Measurements from ENCODE around the gene CKAP2L. TPM values are rescaled to one million over a fixed set of nuclear protein-coding genes. Genes with fewer than 3 reads are reported as not detected.

Gene CKAP2L
- total RNA-seq, 1 donor from 2014 or later = 6.3 TPM

- Mint-ChIP-seq H3K4me3 (ENCODE audit: unreplicated experiment) (no peak overlapping the region), H3K36me3 (ENCODE audit: unreplicated experiment) (no peaks in the 10 kb centered on the region), H3K9me3 (ENCODE audit: unreplicated experiment) (peaks cover under 1% of the 10 kb centered on the region), H3K27ac (ENCODE audit: unreplicated experiment) (no peak overlapping the region), H3K4me1 (ENCODE audit: unreplicated experiment) (peaks cover 4% of the 10 kb centered on the region), H3K27me3 (ENCODE audit: unreplicated experiment) (no peaks in the 10 kb centered on the region)
- TF ChIP-seq CTCF (IDR thresholded peaks at IDR 0.05) = no peak
- DNase-seq (ENCODE audit: extremely low spot score, unreplicated experiment) = no peak
Measured at GRCh38 chr2:112794131-112794733, 29.8 kb upstream of the CKAP2L start.

- Mint-ChIP-seq H3K4me3 (ENCODE audit: unreplicated experiment) (no peak overlapping the region), H3K36me3 (ENCODE audit: unreplicated experiment) (no peaks in the 10 kb centered on the region), H3K9me3 (ENCODE audit: unreplicated experiment) (no peaks in the 10 kb centered on the region), H3K27me3 (ENCODE audit: unreplicated experiment) (no peaks in the 10 kb centered on the region), H3K4me1 (ENCODE audit: unreplicated experiment) (peaks cover 4% of the 10 kb centered on the region), H3K27ac (ENCODE audit: unreplicated experiment) (no peak overlapping the region)
- TF ChIP-seq CTCF (IDR thresholded peaks at IDR 0.05) = no peak
- DNase-seq (ENCODE audit: extremely low spot score, unreplicated experiment) = no peak
Measured at GRCh38 chr2:112793449-112793978, 29.1 kb upstream of the CKAP2L start.

- H3K36me3 Mint-ChIP-seq (ENCODE audit: unreplicated experiment) = no peaks in the 10 kb centered on the region
- DNase-seq (ENCODE audit: extremely low spot score, unreplicated experiment) = no peak
- no peak for TF ChIP-seq CTCF (IDR thresholded peaks at IDR 0.05)
- H3K4me1 Mint-ChIP-seq (ENCODE audit: unreplicated experiment) = peaks cover 4% of the 10 kb centered on the region
- H3K27ac Mint-ChIP-seq (ENCODE audit: unreplicated experiment) = no peak overlapping the region
- no peak overlapping the region for H3K4me3 Mint-ChIP-seq (ENCODE audit: unreplicated experiment)
- no peaks in the 10 kb centered on the region for H3K27me3 Mint-ChIP-seq (ENCODE audit: unreplicated experiment)
- H3K9me3 Mint-ChIP-seq (ENCODE audit: unreplicated experiment) = no peaks in the 10 kb centered on the region
Measured at GRCh38 chr2:112792419-112792818, 28.0 kb upstream of the CKAP2L start.

- no peak for TF ChIP-seq CTCF (IDR thresholded peaks at IDR 0.05)
- Mint-ChIP-seq H3K4me1 (ENCODE audit: unreplicated experiment) (peaks cover 4% of the 10 kb centered on the region), H3K27me3 (ENCODE audit: unreplicated experiment) (no peaks in the 10 kb centered on the region), H3K4me3 (ENCODE audit: unreplicated experiment) (no peak overlapping the region), H3K27ac (ENCODE audit: unreplicated experiment) (no peak overlapping the region), H3K9me3 (ENCODE audit: unreplicated experiment) (no peaks in the 10 kb centered on the region), H3K36me3 (ENCODE audit: unreplicated experiment) (no peaks in the 10 kb centered on the region)
- DNase-seq (ENCODE audit: extremely low spot score, unreplicated experiment) = no peak
Measured at GRCh38 chr2:112791693-112792230, 27.4 kb upstream of the CKAP2L start.

- no peak for TF ChIP-seq CTCF (IDR thresholded peaks at IDR 0.05)
- Mint-ChIP-seq H3K27me3 (ENCODE audit: unreplicated experiment) (no peaks in the 10 kb centered on the region), H3K4me3 (ENCODE audit: unreplicated experiment) (no peak overlapping the region), H3K27ac (ENCODE audit: unreplicated experiment) (no peak overlapping the region), H3K36me3 (ENCODE audit: unreplicated experiment) (no peaks in the 10 kb centered on the region), H3K4me1 (ENCODE audit: unreplicated experiment) (peaks cover 4% of the 10 kb centered on the region), H3K9me3 (ENCODE audit: unreplicated experiment) (no peaks in the 10 kb centered on the region)
- no peak for DNase-seq (ENCODE audit: extremely low spot score, unreplicated experiment)
Measured at GRCh38 chr2:112791019-112791418, 26.6 kb upstream of the CKAP2L start.

Measured in osteocyte (in vitro differentiated cells).